DMS153 treated with DMSO at 0.1 percent for 48 hours (cell line): ENCODE results near the gene SESTD1.
"Not testable (repeated sequence)": the region's sequence is repeated elsewhere in the genome, so short reads cannot be mapped to it uniquely, and the experiment has no call there.

Experiments used
- DNase-seq: peaks from one replicate; lab custom pipeline; 2025; ENCODE audit not compliant: unreplicated experiment; lab: John Stamatoyannopoulos, UW

The SESTD1 gene

GRCh38 chr2:179107737-179108136, 156.9 kb downstream of the SESTD1 start:
- no peak for DNase-seq

- DNase-seq, result peak; percentile 96
These were observed 157.8 kb downstream of the SESTD1 start for GRCh38 chr2:179106676-179107428.

GRCh38 chr2:179106342-179106675, 158.3 kb downstream of the SESTD1 start:
- DNase-seq, result no peak

GRCh38 chr2:179104736-179105135, 159.9 kb downstream of the SESTD1 start:
- no peak for DNase-seq

- no peak for DNase-seq
These were observed 166.4 kb downstream of the SESTD1 start for GRCh38 chr2:179098080-179098689.

GRCh38 chr2:179097131-179097530, 167.5 kb downstream of the SESTD1 start:
- no peak for DNase-seq

GRCh38 chr2:179096090-179096489, 168.5 kb downstream of the SESTD1 start:
- DNase-seq, result peak; percentile 34

GRCh38 chr2:179092912-179093311, 171.7 kb downstream of the SESTD1 start:
- not testable (repeated sequence) for DNase-seq

GRCh38 chr2:179082697-179083096, 181.9 kb downstream of the SESTD1 start:
- no peak for DNase-seq

- DNase-seq, result no peak
These were observed 182.7 kb downstream of the SESTD1 start for GRCh38 chr2:179081954-179082353.

- DNase-seq, result no peak
These were observed 192.1 kb downstream of the SESTD1 start for GRCh38 chr2:179072527-179072926.

- DNase-seq, result no peak
These were observed 192.7 kb downstream of the SESTD1 start for GRCh38 chr2:179071810-179072355.

GRCh38 chr2:179070895-179071294, 193.7 kb downstream of the SESTD1 start:
- DNase-seq, result no peak

GRCh38 chr2:179069685-179070084, 194.9 kb downstream of the SESTD1 start:
- no peak for DNase-seq

- no peak for DNase-seq
These were observed 195.5 kb downstream of the SESTD1 start for GRCh38 chr2:179068991-179069643.

- DNase-seq, result no peak
These were observed 205.5 kb downstream of the SESTD1 start for GRCh38 chr2:179059026-179059700.

GRCh38 chr2:179057737-179058136, 206.9 kb downstream of the SESTD1 start:
- no peak for DNase-seq

GRCh38 chr2:179053568-179053967, 211.1 kb downstream of the SESTD1 start:
- not testable (repeated sequence) for DNase-seq
